Lung (tissue), 12 donors: ENCODE data around the gene C15orf39. TPM values are rescaled to one million over a fixed set of nuclear protein-coding genes. Genes with fewer than 3 reads are reported as not detected.

Experiments used
- ATAC-seq: fragments of 200-7000 bp; cut with Tn5 transposase; one replicate; pipeline ENCODE4 v1.9.1; 2020; ENCODE audit warnings: moderate number of reproducible peaks; ENCODE audit not compliant: insufficient read depth, low FRiP score
- DNase-seq, 3 donors: peaks; one replicate each; pipeline ENCODE4 v3.0.0-alpha.2; 2013 to 2017
- H3K27ac ChIP-seq, 2 donors: one replicate each; pipeline ENCODE4 v1.5.1; 2013; ENCODE audit warnings: mild to moderate bottlenecking in 2 of 2, moderate library complexity in 2 of 2, control low read depth in 1 of 2, inconsistent platforms in 1 of 2, low read depth in 1 of 2, low read length in 1 of 2
- H3K27me3 ChIP-seq, 3 donors: one replicate each; pipeline ENCODE4 v1.5.1; 2013; ENCODE audit warnings: low read length in 2 of 3; ENCODE audit not compliant: control insufficient read depth in 3 of 3, insufficient read depth in 3 of 3
- H3K36me3 ChIP-seq, 4 donors: one replicate each; pipeline ENCODE4 v1.5.1; 2013; ENCODE audit warnings: low read length in 4 of 4, mild to moderate bottlenecking in 1 of 4, moderate library complexity in 1 of 4; ENCODE audit not compliant: control insufficient read depth in 4 of 4, insufficient read depth in 4 of 4
- H3K4me1 ChIP-seq, 5 donors: one replicate each; pipeline ENCODE4 v1.5.1; 2013; ENCODE audit warnings: low read length in 5 of 5, mild to moderate bottlenecking in 2 of 5, moderate library complexity in 1 of 5; ENCODE audit not compliant: control insufficient read depth in 5 of 5, insufficient read depth in 5 of 5
- H3K4me3 ChIP-seq: one replicate; pipeline ENCODE4 v1.5.1; 2013; ENCODE audit warnings: mild to moderate bottlenecking, control low read depth, moderate library complexity
- H3K9ac ChIP-seq, 2 donors: one replicate each; pipeline ENCODE4 v1.5.1; 2013; ENCODE audit warnings: low read length in 2 of 2, control low read depth in 1 of 2; ENCODE audit not compliant: insufficient read depth in 1 of 2
- H3K9me3 ChIP-seq, 4 donors: one replicate each; pipeline ENCODE4 v1.5.1; 2013; ENCODE audit warnings: low read length in 3 of 4, mild to moderate bottlenecking in 1 of 4, moderate library complexity in 1 of 4; ENCODE audit not compliant: control insufficient read depth in 4 of 4, insufficient read depth in 3 of 4
- CTCF ChIP-seq: IDR thresholded peaks from 2 replicates; pipeline ENCODE4 v1.5.1; 2012; ENCODE audit warnings: mild to moderate bottlenecking; ENCODE audit errors: control extremely low read depth, extremely low read depth
- WGBS, 2 donors: extraction: QIAGEN DNeasy Blood & Tissue Kit; methylation state at CpG; one replicate each; pipeline ENCODE4 v1.1.7; 2013; 5-methylcytosine and 5-hydroxymethylcytosine counted together
- polyA plus RNA-seq, 2 donors: library from polyadenylated mRNA; stranded (reverse); fragments of 200-250 nt; gene quantifications; one replicate each; pipeline ENCODE4 v1.2.1, GENCODE V29; 2013
- total RNA-seq, 2 donors: library from RNA; depleted of rRNA in 1 of 2; stranded (reverse); fragments of >200 nt in 1 of 2; gene quantifications; one replicate each; pipeline ENCODE4 v1.2.1, GENCODE V29; 2014 to 2021
- donor health status: control.
- donor health status: control.
- donor health status: Bipolar disorder and iron deficiency.
- donor health status: healthy.
- donor health status: DM: yes; HTN: yes; CAD: no.

C15orf39 gene
- total and polyA plus RNA-seq, 4 donors: 13.1 to 57.7 (median 25.6) TPM

- WGBS, 2 donors: 93 to 94% methylated on average over 12 of the region's 12 CpGs
- Histone ChIP-seq H3K27ac (no peak overlapping the region), H3K36me3 (no peaks in the 10 kb centered on the region), H3K27me3 (peaks cover 0 to 4% (median 0%) of the 10 kb centered on the region in 3 donors), H3K4me3 (no peak overlapping the region), H3K4me1 (peaks cover 0 to 4% (median 0%) of the 10 kb centered on the region in 5 donors), H3K9ac (no peak overlapping the region), H3K9me3 (no peaks in the 10 kb centered on the region)
- DNase-seq (no peak), ATAC-seq (no peak)
- TF ChIP-seq CTCF: no peak
Observed at GRCh38 chr15:75232252-75232813, 30.7 kb downstream of the C15orf39 start.

- Histone ChIP-seq H3K27me3 (peaks cover 0 to 4% (median 0%) of the 10 kb centered on the region in 3 donors), H3K9me3 (no peaks in the 10 kb centered on the region)
Observed at GRCh38 chr15:75232826-75233503, 31.3 kb downstream of the C15orf39 start.

GRCh38 chr15:75233504-75234190, 32.0 kb downstream of the C15orf39 start:
- no peak for DNase-seq
- Histone ChIP-seq H3K9me3 (no peaks in the 10 kb centered on the region), H3K27ac (no peak overlapping the region), H3K27me3 (peaks cover 0 to 4% (median 0%) of the 10 kb centered on the region in 3 donors), H3K9ac (no peak overlapping the region), H3K4me3 (no peak overlapping the region), H3K36me3 (no peaks in the 10 kb centered on the region), H3K4me1 (peaks cover 0 to 4% (median 0%) of the 10 kb centered on the region in 5 donors)
- ATAC-seq: no peak
- no peak for TF ChIP-seq CTCF
- WGBS, 2 donors: 69 to 79% methylated on average over 13 to 14 of the region's 14 CpGs

More at GRCh38 chr15:75232826-75233503, 31.3 kb downstream of the C15orf39 start:
- WGBS, 2 donors: 91% methylated on average over 17 of the region's 17 CpGs
- DNase-seq: no peak
- Histone ChIP-seq H3K36me3 (no peaks in the 10 kb centered on the region), H3K9ac (no peak overlapping the region), H3K27ac (no peak overlapping the region), H3K4me3 (no peak overlapping the region), H3K4me1 (peaks cover 0 to 4% (median 0%) of the 10 kb centered on the region in 5 donors)
- no peak for TF ChIP-seq CTCF
- ATAC-seq: no peak
